ENCODE results near the gene REV1. TPM values are rescaled to one million over a fixed set of nuclear protein-coding genes. Genes with fewer than 3 reads are reported as not detected.

Gene REV1
- total RNA-seq, 4 donors from 2014 or later, result 37.3 to 71.0 (median 48.5) TPM

DNA sequence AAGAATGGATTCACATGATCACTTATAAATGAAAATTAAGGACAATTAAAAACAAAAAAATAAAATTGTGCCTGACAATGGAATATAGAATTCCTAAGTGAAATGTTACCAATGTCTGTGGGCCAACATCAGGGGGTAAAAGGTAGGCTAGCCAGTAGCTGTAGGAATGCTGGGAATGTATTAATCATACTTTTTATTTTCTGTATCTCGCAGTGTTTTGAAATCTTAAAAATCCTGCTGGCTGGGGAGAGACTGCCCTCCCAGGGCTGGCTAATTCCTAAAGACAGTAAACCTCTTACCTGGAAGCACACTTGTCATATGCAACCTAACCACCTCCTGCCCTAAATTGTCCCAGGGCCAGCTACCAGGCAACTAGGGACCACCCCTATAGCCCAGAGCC is 69.8 kb downstream of the REV1 start:
- 92 to 94% methylated on average over 1 of the region's 1 CpG for WGBS, 2 donors
- DNase-seq (ENCODE audit: low spot score in 2 of 2), result no peak
- TF ChIP-seq POLR2A (IDR thresholded peaks at IDR 0.05), result no peak
- TF ChIP-seq, protein P1, sequence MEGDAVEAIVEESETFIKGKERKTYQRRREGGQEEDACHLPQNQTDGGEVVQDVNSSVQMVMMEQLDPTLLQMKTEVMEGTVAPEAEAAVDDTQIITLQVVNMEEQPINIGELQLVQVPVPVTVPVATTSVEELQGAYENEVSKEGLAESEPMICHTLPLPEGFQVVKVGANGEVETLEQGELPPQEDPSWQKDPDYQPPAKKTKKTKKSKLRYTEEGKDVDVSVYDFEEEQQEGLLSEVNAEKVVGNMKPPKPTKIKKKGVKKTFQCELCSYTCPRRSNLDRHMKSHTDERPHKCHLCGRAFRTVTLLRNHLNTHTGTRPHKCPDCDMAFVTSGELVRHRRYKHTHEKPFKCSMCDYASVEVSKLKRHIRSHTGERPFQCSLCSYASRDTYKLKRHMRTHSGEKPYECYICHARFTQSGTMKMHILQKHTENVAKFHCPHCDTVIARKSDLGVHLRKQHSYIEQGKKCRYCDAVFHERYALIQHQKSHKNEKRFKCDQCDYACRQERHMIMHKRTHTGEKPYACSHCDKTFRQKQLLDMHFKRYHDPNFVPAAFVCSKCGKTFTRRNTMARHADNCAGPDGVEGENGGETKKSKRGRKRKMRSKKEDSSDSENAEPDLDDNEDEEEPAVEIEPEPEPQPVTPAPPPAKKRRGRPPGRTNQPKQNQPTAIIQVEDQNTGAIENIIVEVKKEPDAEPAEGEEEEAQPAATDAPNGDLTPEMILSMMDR (IDR thresholded peaks at IDR 0.05), result no peak
- intact Hi-C loops (cut with DNase I; ENCODE audit: low total_unique reads), result loop anchor here (2.0 kb wide), 1 partner anchor 15 kb away; no protein-coding TSS in a partner anchor
- H3K4me3 ChIP-seq (ENCODE audit: low read depth, poor library complexity, severe bottlenecking), result no peak overlapping the region

DNA sequence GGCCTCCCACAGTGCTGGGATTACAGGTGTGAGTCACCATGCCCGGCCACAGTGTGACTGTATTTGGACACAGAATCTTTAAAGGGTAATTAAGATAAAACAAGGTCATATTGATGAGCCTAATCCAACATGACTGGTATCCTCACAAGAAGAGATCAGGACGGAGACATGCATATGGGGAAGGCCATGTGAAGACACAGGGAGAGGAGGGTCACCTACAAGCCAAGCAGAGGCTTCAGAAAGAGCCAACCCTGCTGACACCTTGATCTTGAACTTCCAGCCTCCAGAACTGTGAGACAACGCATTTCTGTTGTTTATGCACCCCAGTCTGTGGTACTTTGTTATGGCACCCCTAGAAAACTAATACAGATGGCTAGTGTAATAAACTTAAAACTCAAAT is 72.4 kb downstream of the REV1 start:
- no peak overlapping the region for H3K4me3 ChIP-seq (ENCODE audit: low read depth, poor library complexity, severe bottlenecking)
- WGBS, 2 donors, result 94 to 99% methylated on average over 3 of the region's 3 CpGs
- no peak for DNase-seq (ENCODE audit: low spot score in 2 of 2)
- TF ChIP-seq POLR2A (IDR thresholded peaks at IDR 0.05), result no peak
- TF ChIP-seq, protein P1 (IDR thresholded peaks at IDR 0.05), result no peak
- intact Hi-C loops (cut with DNase I; ENCODE audit: low total_unique reads), result no loop called here

GRCh38 chr2:99414566-99414965 is 75.3 kb downstream of the REV1 start:
- TF ChIP-seq, protein P1 (IDR thresholded peaks at IDR 0.05), result no peak
- TF ChIP-seq POLR2A (IDR thresholded peaks at IDR 0.05), result no peak
- no peak overlapping the region for H3K4me3 ChIP-seq (ENCODE audit: low read depth, poor library complexity, severe bottlenecking)
- 88 to 93% methylated on average over 1 of the region's 1 CpG for WGBS, 2 donors
- intact Hi-C loops (cut with DNase I; ENCODE audit: low total_unique reads), result no loop called here
- DNase-seq (ENCODE audit: low spot score in 2 of 2), result no peak

DNA sequence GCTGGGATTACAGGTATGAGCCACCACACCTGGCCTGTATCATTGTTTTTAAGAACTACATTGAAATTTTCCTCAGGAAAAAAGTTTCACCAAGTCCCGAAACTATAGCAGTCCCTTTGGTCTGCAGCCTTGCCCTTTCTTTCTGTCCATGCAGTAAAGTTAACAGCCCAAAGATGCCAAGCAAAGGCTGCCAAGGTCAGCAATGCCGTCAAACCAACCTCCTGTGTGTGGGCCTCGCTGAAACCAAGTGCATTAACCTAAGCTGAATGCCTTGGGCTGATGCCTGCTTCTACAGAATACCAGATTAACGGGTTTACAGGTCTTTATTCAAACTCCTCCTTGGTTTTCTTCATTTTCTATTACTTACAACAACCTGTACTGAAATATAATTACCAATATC is 79.5 kb downstream of the REV1 start:
- no peak for DNase-seq (ENCODE audit: low spot score in 2 of 2)
- no peak overlapping the region for H3K4me3 ChIP-seq (ENCODE audit: low read depth, poor library complexity, severe bottlenecking)
- WGBS, 2 donors, result 92 to 95% methylated on average over 4 of the region's 4 CpGs
- intact Hi-C loops (cut with DNase I; ENCODE audit: low total_unique reads), result no loop called here
- TF ChIP-seq POLR2A (IDR thresholded peaks at IDR 0.05), result no peak
- TF ChIP-seq, protein P1 (IDR thresholded peaks at IDR 0.05), result no peak

DNA sequence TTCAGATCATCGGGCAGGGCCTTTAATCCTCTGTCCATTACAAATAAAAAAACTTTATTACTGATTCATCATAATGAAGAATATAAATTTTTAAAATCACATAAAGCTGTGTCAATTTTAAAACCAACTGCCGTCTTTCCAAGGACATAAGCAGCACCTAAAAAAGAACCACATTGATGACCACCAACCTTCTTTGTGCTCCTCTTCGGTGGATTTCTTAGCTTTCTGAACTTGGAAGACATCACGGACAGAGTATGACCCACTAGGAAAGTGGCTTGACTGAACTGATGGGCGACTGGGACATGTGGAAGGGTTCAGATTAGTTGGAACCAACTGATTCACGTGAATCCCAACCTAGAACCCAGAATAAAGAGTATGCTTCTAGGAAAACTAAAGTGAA is 83.7 kb downstream of the REV1 start:
- no peak for DNase-seq (ENCODE audit: low spot score in 2 of 2)
- WGBS, 2 donors, result 87 to 89% methylated on average over 6 of the region's 6 CpGs
- no peak overlapping the region for H3K4me3 ChIP-seq (ENCODE audit: low read depth, poor library complexity, severe bottlenecking)
- TF ChIP-seq, protein P1 (IDR thresholded peaks at IDR 0.05), result no peak
- TF ChIP-seq POLR2A (IDR thresholded peaks at IDR 0.05), result no peak
- intact Hi-C loops (cut with DNase I; ENCODE audit: low total_unique reads), result no loop called here
